Neural cell (in vitro differentiated cells): ENCODE results near the gene TRPM8.

Experiments
- EP300 ChIP-seq: fragments of 450-650 bp; conservative IDR thresholded peaks from 2 replicates; pipeline ENCODE4 v1.6.1; 2014; ENCODE audit warnings: antibody characterized with exemption, mild to moderate bottlenecking, moderate library complexity; ENCODE audit not compliant: poor library complexity, severe bottlenecking
- EZH2 ChIP-seq: fragments of 200-600, 300-800 bp; shearing (Covaris generic), sonication (generic); IDR thresholded peaks from 2 replicates; pipeline ENCODE4 v1.6.1; 2014; ENCODE audit warnings: antibody characterized with exemption, low read length, borderline replicate concordance, mild to moderate bottlenecking; ENCODE audit not compliant: insufficient read depth, poor library complexity, severe bottlenecking
- POLR2AphosphoS5 ChIP-seq: IDR thresholded peaks from 2 replicates; pipeline ENCODE4 v1.6.1; 2012
- RAD21 ChIP-seq: fragments of 450-650 bp; conservative IDR thresholded peaks from 2 replicates; pipeline ENCODE4 v1.6.1; 2014; ENCODE audit warnings: antibody characterized with exemption, mild to moderate bottlenecking, moderate library complexity
- TAF1 ChIP-seq: IDR thresholded peaks from 2 replicates; pipeline ENCODE4 v1.6.1; 2012; ENCODE audit warnings: low read depth
- TF ChIP-seq, protein P1 (sequence below): fragments of 450-650 bp; IDR thresholded peaks from 2 replicates; pipeline ENCODE4 v1.5.1; 2014; ENCODE audit warnings: antibody characterized with exemption, mild to moderate bottlenecking, moderate library complexity; ENCODE audit not compliant: poor library complexity, severe bottlenecking

DNA sequence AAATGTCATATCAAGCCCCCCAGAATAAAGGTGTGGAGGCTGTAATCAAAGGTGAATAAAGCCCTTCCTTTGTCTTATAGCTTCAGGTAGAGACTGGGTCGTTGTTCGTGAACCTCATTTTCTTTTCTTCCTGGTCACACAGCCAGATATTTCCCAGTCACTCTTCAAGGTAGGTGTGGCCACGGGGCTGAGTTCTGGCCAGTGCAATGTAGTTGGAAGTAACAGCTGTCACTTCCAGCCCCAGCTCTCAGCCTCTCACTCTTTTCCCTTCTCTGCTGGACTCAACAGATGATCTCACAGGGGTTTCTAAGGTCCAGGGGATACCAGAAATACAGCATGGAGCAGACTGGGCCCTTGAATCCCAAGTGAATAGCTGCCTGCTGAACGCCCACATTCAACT is 15.8 kb upstream of the TRPM8 start:
- TF ChIP-seq, protein P1, sequence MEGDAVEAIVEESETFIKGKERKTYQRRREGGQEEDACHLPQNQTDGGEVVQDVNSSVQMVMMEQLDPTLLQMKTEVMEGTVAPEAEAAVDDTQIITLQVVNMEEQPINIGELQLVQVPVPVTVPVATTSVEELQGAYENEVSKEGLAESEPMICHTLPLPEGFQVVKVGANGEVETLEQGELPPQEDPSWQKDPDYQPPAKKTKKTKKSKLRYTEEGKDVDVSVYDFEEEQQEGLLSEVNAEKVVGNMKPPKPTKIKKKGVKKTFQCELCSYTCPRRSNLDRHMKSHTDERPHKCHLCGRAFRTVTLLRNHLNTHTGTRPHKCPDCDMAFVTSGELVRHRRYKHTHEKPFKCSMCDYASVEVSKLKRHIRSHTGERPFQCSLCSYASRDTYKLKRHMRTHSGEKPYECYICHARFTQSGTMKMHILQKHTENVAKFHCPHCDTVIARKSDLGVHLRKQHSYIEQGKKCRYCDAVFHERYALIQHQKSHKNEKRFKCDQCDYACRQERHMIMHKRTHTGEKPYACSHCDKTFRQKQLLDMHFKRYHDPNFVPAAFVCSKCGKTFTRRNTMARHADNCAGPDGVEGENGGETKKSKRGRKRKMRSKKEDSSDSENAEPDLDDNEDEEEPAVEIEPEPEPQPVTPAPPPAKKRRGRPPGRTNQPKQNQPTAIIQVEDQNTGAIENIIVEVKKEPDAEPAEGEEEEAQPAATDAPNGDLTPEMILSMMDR = no peak
- TF ChIP-seq TAF1 (no peak), POLR2AphosphoS5 (no peak), RAD21 (no peak), EZH2 (no peak), EP300 (no peak)
